NB4 (cell line): ENCODE results near the gene SLC45A1.

Source experiments
- DNase-seq: peaks from one replicate; pipeline ENCODE4 v3.0.0; 2010; ENCODE audit warnings: low read depth
- H3K4me3 ChIP-seq: one replicate; pipeline ENCODE4 v1.5.1; 2011; ENCODE audit warnings: mild to moderate bottlenecking, low read depth, low read length, moderate library complexity
- MAX ChIP-seq: IDR thresholded peaks from 2 replicates; pipeline ENCODE4 v1.6.1; 2011; ENCODE audit warnings: low read depth, low read length
- MYC ChIP-seq: IDR thresholded peaks from 2 replicates; pipeline ENCODE4 v1.6.1; 2011; ENCODE audit warnings: low read depth, low read length
- POLR2A ChIP-seq: IDR thresholded peaks from 2 replicates; pipeline ENCODE4 v1.6.1; 2011; ENCODE audit warnings: mild to moderate bottlenecking; ENCODE audit not compliant: insufficient read length; ENCODE audit errors: extremely low read depth
- TF ChIP-seq, protein P1 (sequence below): IDR thresholded peaks from one replicate; pipeline ENCODE4 v1.5.1; 2012; ENCODE audit warnings: low read depth, low read length

The SLC45A1 gene

DNA sequence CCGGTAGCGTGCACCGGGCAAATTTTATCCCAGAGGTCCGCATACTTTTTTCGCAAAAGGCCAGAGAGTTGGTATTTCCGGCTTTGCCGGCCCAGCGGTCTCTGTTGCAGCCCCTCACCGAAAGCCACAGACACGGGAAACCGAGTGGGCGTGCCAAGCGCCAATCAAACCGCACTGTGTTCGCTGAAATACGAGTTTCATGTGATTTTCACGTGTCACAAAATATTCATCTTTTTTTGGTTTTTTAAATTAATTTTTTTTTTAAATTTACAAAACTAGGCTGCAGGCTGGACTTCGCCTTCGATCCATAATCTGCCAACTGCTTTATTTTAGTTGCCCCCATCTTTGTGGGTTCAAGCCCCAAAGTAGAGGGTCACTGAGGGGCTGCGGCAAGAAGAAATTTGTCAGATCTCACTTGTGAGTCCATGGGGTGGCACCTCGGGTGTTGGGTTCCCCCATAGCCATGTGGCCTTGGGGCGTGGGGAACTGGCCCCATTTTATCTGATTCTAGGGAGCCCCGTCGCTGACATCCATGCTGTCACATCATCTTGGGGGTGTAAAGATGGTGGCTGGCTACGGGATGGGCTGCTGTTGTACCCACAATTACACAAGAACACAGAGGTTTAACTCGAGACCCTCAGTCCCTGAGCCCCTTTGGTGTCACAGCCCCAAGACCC is 20.8 kb downstream of the SLC45A1 start:
- H3K4me3 ChIP-seq: no peak overlapping the region
- TF ChIP-seq POLR2A (no peak), MYC (no peak), MAX (no peak)
- TF ChIP-seq, protein P1, sequence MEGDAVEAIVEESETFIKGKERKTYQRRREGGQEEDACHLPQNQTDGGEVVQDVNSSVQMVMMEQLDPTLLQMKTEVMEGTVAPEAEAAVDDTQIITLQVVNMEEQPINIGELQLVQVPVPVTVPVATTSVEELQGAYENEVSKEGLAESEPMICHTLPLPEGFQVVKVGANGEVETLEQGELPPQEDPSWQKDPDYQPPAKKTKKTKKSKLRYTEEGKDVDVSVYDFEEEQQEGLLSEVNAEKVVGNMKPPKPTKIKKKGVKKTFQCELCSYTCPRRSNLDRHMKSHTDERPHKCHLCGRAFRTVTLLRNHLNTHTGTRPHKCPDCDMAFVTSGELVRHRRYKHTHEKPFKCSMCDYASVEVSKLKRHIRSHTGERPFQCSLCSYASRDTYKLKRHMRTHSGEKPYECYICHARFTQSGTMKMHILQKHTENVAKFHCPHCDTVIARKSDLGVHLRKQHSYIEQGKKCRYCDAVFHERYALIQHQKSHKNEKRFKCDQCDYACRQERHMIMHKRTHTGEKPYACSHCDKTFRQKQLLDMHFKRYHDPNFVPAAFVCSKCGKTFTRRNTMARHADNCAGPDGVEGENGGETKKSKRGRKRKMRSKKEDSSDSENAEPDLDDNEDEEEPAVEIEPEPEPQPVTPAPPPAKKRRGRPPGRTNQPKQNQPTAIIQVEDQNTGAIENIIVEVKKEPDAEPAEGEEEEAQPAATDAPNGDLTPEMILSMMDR: no peak
- DNase-seq: no peak

- no peak for TF ChIP-seq POLR2A
- no peak for TF ChIP-seq MYC
- TF ChIP-seq, protein P1: no peak
- no peak for TF ChIP-seq MAX
- H3K4me3 ChIP-seq: no peak overlapping the region
- DNase-seq: no peak
Measured at GRCh38 chr1:8339203-8339600, 21.3 kb downstream of the SLC45A1 start.

DNA sequence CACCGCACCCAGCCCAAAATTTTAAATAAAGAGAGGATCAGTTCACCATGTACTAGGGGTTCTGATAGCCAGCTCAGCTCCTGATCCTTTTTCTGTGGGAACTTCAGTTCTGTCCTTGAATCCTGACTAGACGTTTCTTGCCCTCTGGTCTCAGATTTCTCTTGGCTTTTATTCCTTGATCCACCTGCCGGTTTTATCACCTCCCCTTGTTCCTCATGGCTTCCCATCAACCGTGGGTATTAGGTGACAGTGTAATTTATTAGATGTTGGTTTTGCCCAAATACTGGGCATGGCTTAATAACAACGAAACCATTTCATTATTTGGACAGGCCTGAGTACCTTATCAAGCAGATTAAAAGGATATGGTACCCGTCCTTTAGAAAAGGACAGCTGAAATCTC is 22.5 kb downstream of the SLC45A1 start:
- DNase-seq: no peak
- TF ChIP-seq MAX (no peak), MYC (no peak), POLR2A (no peak)
- TF ChIP-seq, protein P1: no peak
- no peak overlapping the region for H3K4me3 ChIP-seq

DNA sequence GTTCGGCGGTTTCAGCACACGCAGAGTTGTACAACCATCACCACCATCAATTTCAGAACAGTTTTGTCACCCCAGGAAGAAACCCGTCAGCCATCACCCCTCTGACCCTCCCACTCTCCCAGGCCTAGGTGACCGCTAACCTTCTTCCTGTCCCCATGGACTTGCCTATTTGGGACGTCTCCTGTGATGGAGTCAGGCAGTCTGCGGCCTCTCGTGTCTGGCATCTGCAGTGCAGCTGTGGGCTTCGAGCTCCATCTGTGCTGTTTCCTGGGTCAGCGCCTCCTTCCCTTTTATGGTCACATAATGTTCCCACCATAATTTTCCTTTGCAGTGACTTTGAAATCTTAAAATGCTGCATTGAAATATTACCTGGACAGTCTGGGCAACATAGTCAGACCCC is 24.4 kb downstream of the SLC45A1 start:
- no peak overlapping the region for H3K4me3 ChIP-seq
- DNase-seq: no peak
- TF ChIP-seq POLR2A: no peak
- TF ChIP-seq MAX: no peak
- TF ChIP-seq MYC: no peak
- TF ChIP-seq, protein P1: no peak

GRCh38 chr1:8343044-8343443 is 25.1 kb downstream of the SLC45A1 start:
- H3K4me3 ChIP-seq: no peak overlapping the region
- TF ChIP-seq MYC (no peak), POLR2A (no peak)
- TF ChIP-seq, protein P1: no peak
- no peak for DNase-seq
